ENCODE measurements around the gene RABGAP1L.

- no peak for TF ChIP-seq CTCF (optimal IDR thresholded peaks at IDR 0.05 in 1 of 3, IDR thresholded peaks at IDR 0.05 in 1 of 3, conservative IDR thresholded peaks at IDR 0.05 in 1 of 3; ENCODE audit: extremely low read depth in 1 of 3, insufficient read depth in 2 of 3, low read length in 3 of 3)
- no peak for TF ChIP-seq EZH2 (IDR thresholded peaks at IDR 0.05; ENCODE audit: low read length)
Measured at GRCh38 chr1:174923820-174924219, 764.5 kb downstream of the RABGAP1L start.

Measured in keratinocyte (primary cell).